ENCODE data around the gene CHRNB1. TPM values are rescaled to one million over a fixed set of nuclear protein-coding genes. Genes with fewer than 3 reads are reported as not detected.

The CHRNB1 gene
- total RNA-seq, 1 experiment from 2014 or later = 7.8 TPM

GRCh38 chr17:7403043-7403726 is 41.7 kb upstream of the CHRNB1 start:
- Mint-ChIP-seq H3K27ac (ENCODE audit: low read depth, unreplicated experiment) (peak overlapping the region; percentile 86), H3K9me3 (ENCODE audit: unreplicated experiment) (no peaks in the 10 kb centered on the region)

DNA sequence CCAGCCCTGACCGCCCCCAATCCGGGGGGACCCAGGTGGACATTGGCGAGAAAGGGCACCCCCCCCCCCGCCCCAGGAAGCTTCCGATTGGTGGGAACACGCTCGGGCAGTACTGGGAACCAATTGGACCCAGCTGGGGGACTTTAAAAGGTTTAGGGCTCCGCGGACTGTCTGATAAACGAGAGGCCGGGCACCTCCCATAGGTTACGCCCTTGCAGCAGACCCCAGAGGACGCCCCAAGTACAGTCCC is 41.2 kb upstream of the CHRNB1 start:
- CTCF ChIA-PET = interaction anchor here (0.6 to 1.5 kb wide), 8 partner anchors 8 to 162 kb away, joined by 3 to 6 read pairs (median 3); no protein-coding TSS in a partner anchor
- Mint-ChIP-seq H3K27ac (ENCODE audit: low read depth, unreplicated experiment) (peak overlapping the region; percentile 86), H3K36me3 (ENCODE audit: insufficient read depth, unreplicated experiment) (peaks cover 7% of the 10 kb centered on the region), H3K4me1 (ENCODE audit: insufficient read depth, unreplicated experiment) (peaks cover 16% of the 10 kb centered on the region), H3K9me3 (ENCODE audit: unreplicated experiment) (no peaks in the 10 kb centered on the region), H3K4me3 (ENCODE audit: unreplicated experiment) (peak overlapping the region; percentile 78), H3K27me3 (ENCODE audit: insufficient read depth, unreplicated experiment) (no peaks in the 10 kb centered on the region)
- POLR2A ChIA-PET = interaction anchor here (0.8 to 2.7 kb wide), 28 partner anchors 9 to 284 kb away, joined by 3 to 48 read pairs (median 5); partner anchors contain the start of genes DVL2, GABARAP, KCTD11 and MPDU1
- DNase-seq (ENCODE audit: unreplicated experiment) = no peak
- TF ChIP-seq, protein P1, sequence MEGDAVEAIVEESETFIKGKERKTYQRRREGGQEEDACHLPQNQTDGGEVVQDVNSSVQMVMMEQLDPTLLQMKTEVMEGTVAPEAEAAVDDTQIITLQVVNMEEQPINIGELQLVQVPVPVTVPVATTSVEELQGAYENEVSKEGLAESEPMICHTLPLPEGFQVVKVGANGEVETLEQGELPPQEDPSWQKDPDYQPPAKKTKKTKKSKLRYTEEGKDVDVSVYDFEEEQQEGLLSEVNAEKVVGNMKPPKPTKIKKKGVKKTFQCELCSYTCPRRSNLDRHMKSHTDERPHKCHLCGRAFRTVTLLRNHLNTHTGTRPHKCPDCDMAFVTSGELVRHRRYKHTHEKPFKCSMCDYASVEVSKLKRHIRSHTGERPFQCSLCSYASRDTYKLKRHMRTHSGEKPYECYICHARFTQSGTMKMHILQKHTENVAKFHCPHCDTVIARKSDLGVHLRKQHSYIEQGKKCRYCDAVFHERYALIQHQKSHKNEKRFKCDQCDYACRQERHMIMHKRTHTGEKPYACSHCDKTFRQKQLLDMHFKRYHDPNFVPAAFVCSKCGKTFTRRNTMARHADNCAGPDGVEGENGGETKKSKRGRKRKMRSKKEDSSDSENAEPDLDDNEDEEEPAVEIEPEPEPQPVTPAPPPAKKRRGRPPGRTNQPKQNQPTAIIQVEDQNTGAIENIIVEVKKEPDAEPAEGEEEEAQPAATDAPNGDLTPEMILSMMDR (IDR thresholded peaks at IDR 0.05; ENCODE audit: unreplicated experiment) = no peak
- no TSS peak for BruUV-seq (replicated peaks)
- intact Hi-C loops (cut with micrococcal nuclease) = no loop called here

More at GRCh38 chr17:7403043-7403726, 41.7 kb upstream of the CHRNB1 start:
- DNase-seq (ENCODE audit: unreplicated experiment) = no peak
- Mint-ChIP-seq H3K36me3 (ENCODE audit: insufficient read depth, unreplicated experiment) (peaks cover 7% of the 10 kb centered on the region), H3K4me1 (ENCODE audit: insufficient read depth, unreplicated experiment) (peaks cover 16% of the 10 kb centered on the region), H3K27me3 (ENCODE audit: insufficient read depth, unreplicated experiment) (no peaks in the 10 kb centered on the region), H3K4me3 (ENCODE audit: unreplicated experiment) (peak overlapping the region; percentile 78)
- TF ChIP-seq, protein P1 (IDR thresholded peaks at IDR 0.05; ENCODE audit: unreplicated experiment) = no peak
- TSS peak; percentile 79 for BruUV-seq (replicated peaks)
- ChIA-PET CTCF (interaction anchor here (0.6 to 1.7 kb wide), 10 partner anchors 28 to 285 kb away, joined by 3 to 6 read pairs (median 3); partner anchors contain the start of gene WRAP53), POLR2A (interaction anchor here (0.8 to 2.7 kb wide), 26 partner anchors 9 to 285 kb away, joined by 3 to 48 read pairs (median 6); partner anchors contain the start of genes DVL2, GABARAP, KCTD11 and MPDU1)
- intact Hi-C loops (cut with micrococcal nuclease) = no loop called here

DNA sequence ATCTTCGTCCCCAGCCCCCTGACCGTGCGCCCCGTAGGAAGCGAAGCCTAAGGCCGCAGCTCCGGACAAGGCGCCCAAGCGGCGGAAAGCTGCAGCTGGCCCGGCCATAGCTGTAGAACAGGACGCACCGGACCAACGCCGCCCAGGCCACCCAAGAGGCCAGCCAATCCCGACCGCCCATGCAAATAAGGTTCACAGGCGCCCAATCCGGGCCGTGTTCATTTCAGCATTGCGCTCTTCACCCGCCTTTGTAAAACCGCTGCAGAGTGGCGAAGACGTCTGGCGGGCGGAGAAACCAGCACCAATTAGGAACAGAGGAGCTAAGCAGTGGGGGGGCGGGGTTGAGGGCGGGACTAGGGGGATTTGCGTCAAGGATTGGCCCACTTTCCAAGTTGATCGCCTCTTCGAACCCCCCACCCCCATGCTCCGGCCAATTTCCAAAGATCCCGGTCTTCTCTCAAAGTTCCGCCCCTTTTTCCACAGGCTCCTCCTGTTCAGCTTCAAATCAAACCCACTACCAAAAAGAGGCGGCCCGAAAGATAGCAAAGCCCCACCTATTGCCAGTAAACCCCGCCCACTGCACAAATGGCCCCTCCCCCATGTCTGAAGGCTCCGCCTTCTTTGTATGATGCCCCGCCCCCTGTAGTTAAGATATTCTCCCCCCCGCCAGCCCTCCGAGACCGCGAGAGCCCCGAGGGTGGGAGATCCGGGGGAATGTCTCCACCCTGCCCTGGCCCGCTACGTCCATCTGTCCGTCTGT is 40.7 kb upstream of the CHRNB1 start, which contains the start of gene TMEM256:
TMEM256 (minus strand) TSS at position 121 of the 760 bp plus-strand sequence; CDS start at position 108, 13 bp downstream.
- POLR2A ChIA-PET = interaction anchor here (0.7 to 2.7 kb wide), 35 partner anchors 9 to 617 kb away, joined by 3 to 48 read pairs (median 4); partner anchors contain the start of genes DVL2, GABARAP, KCTD11 and MPDU1

More for the DNA sequence above, 40.7 kb upstream of the CHRNB1 start, which contains the start of gene TMEM256:
- peak within 1 kb of the TSS; percentile 86 for H3K27ac Mint-ChIP-seq (ENCODE audit: low read depth, unreplicated experiment)
- H3K27me3 Mint-ChIP-seq (ENCODE audit: insufficient read depth, unreplicated experiment) = no peaks in the 10 kb centered on the region
- BruUV-seq (replicated peaks) = no TSS peak
- peak; percentile 99 for DNase-seq (ENCODE audit: unreplicated experiment)
- H3K9me3 Mint-ChIP-seq (ENCODE audit: unreplicated experiment) = no peaks in the 10 kb centered on the region
- peaks cover 16% of the 10 kb centered on the region for H3K4me1 Mint-ChIP-seq (ENCODE audit: insufficient read depth, unreplicated experiment)
- peak within 1 kb of the TSS; percentile 78 for H3K4me3 Mint-ChIP-seq (ENCODE audit: unreplicated experiment)
- H3K36me3 Mint-ChIP-seq (ENCODE audit: insufficient read depth, unreplicated experiment) = peaks cover 7% of the 10 kb centered on the region
- intact Hi-C loops (cut with micrococcal nuclease) = loop anchor here (1.0 to 2.0 kb wide), 2 partner anchors 31 to 47 kb away; partner anchors contain the start of gene TMEM102
- CTCF ChIA-PET = interaction anchor here (0.6 to 1.5 kb wide), 8 partner anchors 9 to 162 kb away, joined by 3 to 4 read pairs (median 3); no protein-coding TSS in a partner anchor
- TF ChIP-seq, protein P1 (IDR thresholded peaks at IDR 0.05; ENCODE audit: unreplicated experiment) = no peak

Measured in MCF 10A (cell line).